Rectal smooth muscle tissue (tissue), 1 donor: ENCODE data around the gene CCDC51.
A peak's percentile ranks its signal among the peaks of the same experiment; 100 is the strongest.

Experiments
- H3K27ac ChIP-seq: one replicate; pipeline ENCODE4 v1.7.0; 2013; ENCODE audit warnings: low read depth, low read length, inconsistent platforms
- H3K27me3 ChIP-seq: one replicate; pipeline ENCODE4 v1.7.0; 2013; ENCODE audit warnings: low read length; ENCODE audit not compliant: control insufficient read depth, insufficient read depth
- H3K36me3 ChIP-seq: one replicate; pipeline ENCODE4 v1.7.0; 2013; ENCODE audit warnings: low read length; ENCODE audit not compliant: control insufficient read depth, insufficient read depth
- H3K4me1 ChIP-seq: one replicate; pipeline ENCODE4 v1.7.0; 2013; ENCODE audit warnings: low read length; ENCODE audit not compliant: control insufficient read depth, insufficient read depth
- H3K4me3 ChIP-seq: one replicate; pipeline ENCODE4 v1.7.0; 2013; ENCODE audit warnings: low read length
- H3K9ac ChIP-seq: one replicate; pipeline ENCODE4 v1.7.0; 2013; ENCODE audit warnings: low read length

Gene CCDC51

GRCh38 chr3:48437812-48438211 is 2.1 kb downstream of the CCDC51 start:
- H3K4me3 ChIP-seq = no peak overlapping the region
- H3K4me1 ChIP-seq = peaks cover 8% of the 10 kb centered on the region
- H3K27ac ChIP-seq = no peak overlapping the region
- peaks cover 5% of the 10 kb centered on the region for H3K36me3 ChIP-seq
- H3K27me3 ChIP-seq = no peaks in the 10 kb centered on the region
- no peak overlapping the region for H3K9ac ChIP-seq

GRCh38 chr3:48436855-48437254 is 3.1 kb downstream of the CCDC51 start:
- no peak overlapping the region for H3K4me3 ChIP-seq
- H3K36me3 ChIP-seq = peaks cover 5% of the 10 kb centered on the region
- H3K27ac ChIP-seq = no peak overlapping the region
- H3K4me1 ChIP-seq = peaks cover 8% of the 10 kb centered on the region
- H3K9ac ChIP-seq = no peak overlapping the region
- H3K27me3 ChIP-seq = no peaks in the 10 kb centered on the region

- Histone ChIP-seq H3K27ac (no peak overlapping the region), H3K4me3 (no peak overlapping the region), H3K36me3 (peaks cover 5% of the 10 kb centered on the region), H3K4me1 (peaks cover 8% of the 10 kb centered on the region), H3K27me3 (no peaks in the 10 kb centered on the region), H3K9ac (no peak overlapping the region)
Observed at GRCh38 chr3:48436477-48436787, 3.5 kb downstream of the CCDC51 start.

- Histone ChIP-seq H3K9ac (no peak overlapping the region), H3K27ac (peak overlapping the region; percentile 38), H3K4me3 (no peak overlapping the region), H3K27me3 (no peaks in the 10 kb centered on the region), H3K4me1 (peaks cover 8% of the 10 kb centered on the region), H3K36me3 (peaks cover 5% of the 10 kb centered on the region)
Observed at GRCh38 chr3:48435774-48436476, 4.0 kb downstream of the CCDC51 start.

GRCh38 chr3:48435223-48435595 is 4.7 kb downstream of the CCDC51 start:
- H3K9ac ChIP-seq = peak overlapping the region; percentile 14
- H3K4me1 ChIP-seq = peaks cover 11% of the 10 kb centered on the region

DNA sequence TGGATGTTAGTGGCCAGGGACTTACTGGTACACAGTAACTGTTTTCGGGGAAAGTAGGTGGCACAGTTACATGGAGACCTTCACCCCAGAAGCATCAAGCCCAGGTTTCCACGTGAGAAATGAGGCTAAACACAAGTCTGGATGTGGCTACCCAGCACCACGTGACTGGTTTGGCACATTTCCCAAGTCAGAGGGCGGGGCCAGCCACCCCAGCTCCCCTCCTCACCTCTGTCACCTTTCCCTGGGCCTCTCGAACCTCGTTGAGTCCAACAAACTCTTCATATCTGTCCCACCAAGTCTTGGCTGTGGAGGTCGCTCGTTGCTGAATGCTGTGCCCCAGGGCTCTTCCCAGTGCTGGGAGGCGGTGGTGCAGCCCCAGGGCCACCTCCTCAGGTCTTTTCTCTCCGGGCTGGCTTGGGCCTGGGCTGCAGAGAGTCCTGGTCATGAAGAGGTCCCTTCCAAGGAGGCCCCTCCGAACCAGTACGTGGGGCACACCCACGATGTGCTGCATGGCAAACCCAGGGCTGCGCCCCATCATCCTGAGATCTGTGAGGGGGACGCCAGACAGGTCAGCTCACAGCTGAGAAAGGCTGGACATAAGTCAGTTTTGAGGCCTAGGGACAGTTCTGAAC is 5.2 kb downstream of the CCDC51 start:
- Histone ChIP-seq H3K4me1 (peaks cover 12% of the 10 kb centered on the region), H3K36me3 (peaks cover 5% of the 10 kb centered on the region), H3K9ac (no peak overlapping the region), H3K27me3 (no peaks in the 10 kb centered on the region), H3K4me3 (no peak overlapping the region), H3K27ac (no peak overlapping the region)

More at GRCh38 chr3:48435223-48435595, 4.7 kb downstream of the CCDC51 start:
- H3K27me3 ChIP-seq = no peaks in the 10 kb centered on the region
- H3K4me3 ChIP-seq = no peak overlapping the region
- H3K27ac ChIP-seq = peak overlapping the region; percentile 38
- peaks cover 5% of the 10 kb centered on the region for H3K36me3 ChIP-seq

- H3K9ac ChIP-seq = no peak overlapping the region
- H3K36me3 ChIP-seq = peaks cover 5% of the 10 kb centered on the region
- no peak overlapping the region for H3K4me3 ChIP-seq
- peak overlapping the region; percentile 18 for H3K27ac ChIP-seq
- H3K27me3 ChIP-seq = no peaks in the 10 kb centered on the region
- peaks cover 9% of the 10 kb centered on the region for H3K4me1 ChIP-seq
Observed at GRCh38 chr3:48433472-48434118, 6.3 kb downstream of the CCDC51 start.

- Histone ChIP-seq H3K4me3 (no peak overlapping the region), H3K27ac (peak overlapping the region; percentile 18), H3K4me1 (peaks cover 16% of the 10 kb centered on the region)
Observed at GRCh38 chr3:48432411-48433371, 7.2 kb downstream of the CCDC51 start.

GRCh38 chr3:48431224-48432029 is 8.5 kb downstream of the CCDC51 start:
- Histone ChIP-seq H3K27ac (peak overlapping the region; percentile 88), H3K36me3 (peaks cover 5% of the 10 kb centered on the region), H3K4me3 (no peak overlapping the region), H3K9ac (no peak overlapping the region), H3K27me3 (no peaks in the 10 kb centered on the region), H3K4me1 (peaks cover 26% of the 10 kb centered on the region)

More at GRCh38 chr3:48432411-48433371, 7.2 kb downstream of the CCDC51 start:
- Histone ChIP-seq H3K36me3 (peaks cover 5% of the 10 kb centered on the region), H3K27me3 (no peaks in the 10 kb centered on the region), H3K9ac (no peak overlapping the region)

DNA sequence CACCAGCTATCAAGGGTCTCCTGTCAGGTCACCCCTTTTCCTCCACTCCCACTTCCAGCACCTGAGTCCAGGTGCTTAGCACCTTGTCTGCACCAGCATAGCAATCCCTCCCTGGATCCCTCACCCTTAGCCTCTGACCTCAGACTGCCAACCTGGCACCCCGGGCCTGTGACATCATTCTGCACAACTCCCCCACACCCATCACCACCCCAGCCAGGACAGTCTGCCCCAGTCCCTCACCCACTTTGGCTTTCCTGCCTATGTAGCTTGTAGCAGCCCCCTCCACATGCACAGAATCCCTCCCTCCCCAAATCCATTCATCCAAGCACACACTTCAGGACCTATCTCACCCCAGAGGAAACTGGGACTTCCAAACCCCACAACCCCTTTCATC is 9.2 kb downstream of the CCDC51 start:
- no peak overlapping the region for H3K9ac ChIP-seq
- peaks cover 33% of the 10 kb centered on the region for H3K4me1 ChIP-seq
- H3K36me3 ChIP-seq = peaks cover 5% of the 10 kb centered on the region
- H3K4me3 ChIP-seq = no peak overlapping the region
- H3K27ac ChIP-seq = peak overlapping the region; percentile 88
- H3K27me3 ChIP-seq = no peaks in the 10 kb centered on the region

DNA sequence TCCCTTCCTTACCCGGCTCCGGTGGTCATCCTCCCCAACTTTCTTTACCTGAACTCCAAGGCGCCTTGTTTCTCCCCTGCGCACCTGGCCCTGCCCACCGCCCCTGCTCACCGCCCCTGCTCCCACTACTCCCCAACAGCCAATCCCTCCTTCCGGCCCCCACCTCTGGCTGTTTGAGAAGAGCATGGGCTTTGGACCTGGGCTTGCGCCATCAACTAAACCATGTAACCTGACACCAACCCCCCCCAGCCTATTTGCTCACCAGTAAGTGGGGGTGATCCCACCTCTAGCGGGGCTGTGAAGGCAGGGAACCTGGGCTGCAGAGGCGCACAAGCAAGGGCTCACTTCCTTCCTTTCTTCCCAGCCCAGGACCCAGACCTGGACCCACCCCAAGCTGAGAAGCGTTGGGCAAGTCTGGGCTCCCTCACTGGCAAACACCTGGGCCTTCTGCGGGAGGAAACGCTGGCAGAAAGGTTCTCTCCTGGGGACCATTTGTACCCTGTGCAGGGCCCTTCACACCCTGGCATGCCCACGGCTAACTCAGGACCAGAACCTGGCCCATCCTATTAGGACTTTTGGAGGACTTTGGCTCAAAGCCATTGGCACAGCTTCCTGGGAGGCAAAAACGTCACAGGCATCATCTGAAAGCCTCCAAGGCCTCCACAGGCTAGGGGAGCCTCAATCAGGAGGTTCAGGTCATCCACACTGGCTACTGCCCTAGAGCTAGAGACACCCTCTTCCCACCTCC is 9.8 kb downstream of the CCDC51 start, which contains the start of gene PLXNB1:
Gene PLXNB1, minus strand, starts transcription at position 127 of the 748 bp plus-strand sequence. CDS start 5,475 bp downstream, outside the sequence.
- peak within 1 kb of the TSS; percentile 69 for H3K4me3 ChIP-seq
- H3K36me3 ChIP-seq = peaks cover 5% of the 10 kb centered on the region
- peaks cover 39% of the 10 kb centered on the region for H3K4me1 ChIP-seq
- H3K27me3 ChIP-seq = no peaks in the 10 kb centered on the region
- H3K27ac ChIP-seq = peak within 1 kb of the TSS; percentile 88
- peak within 1 kb of the TSS; percentile 26 for H3K9ac ChIP-seq
